HS-27A (cell line): ENCODE data around the gene CD79A.
A peak's percentile ranks its signal among the peaks of the same experiment; 100 is the strongest.

ENCODE experiments used
- DNase-seq: peaks from one replicate; pipeline ENCODE4 v3.0.0-alpha.2; 2012; ENCODE audit warnings: low read depth, missing footprints

Gene CD79A

DNA sequence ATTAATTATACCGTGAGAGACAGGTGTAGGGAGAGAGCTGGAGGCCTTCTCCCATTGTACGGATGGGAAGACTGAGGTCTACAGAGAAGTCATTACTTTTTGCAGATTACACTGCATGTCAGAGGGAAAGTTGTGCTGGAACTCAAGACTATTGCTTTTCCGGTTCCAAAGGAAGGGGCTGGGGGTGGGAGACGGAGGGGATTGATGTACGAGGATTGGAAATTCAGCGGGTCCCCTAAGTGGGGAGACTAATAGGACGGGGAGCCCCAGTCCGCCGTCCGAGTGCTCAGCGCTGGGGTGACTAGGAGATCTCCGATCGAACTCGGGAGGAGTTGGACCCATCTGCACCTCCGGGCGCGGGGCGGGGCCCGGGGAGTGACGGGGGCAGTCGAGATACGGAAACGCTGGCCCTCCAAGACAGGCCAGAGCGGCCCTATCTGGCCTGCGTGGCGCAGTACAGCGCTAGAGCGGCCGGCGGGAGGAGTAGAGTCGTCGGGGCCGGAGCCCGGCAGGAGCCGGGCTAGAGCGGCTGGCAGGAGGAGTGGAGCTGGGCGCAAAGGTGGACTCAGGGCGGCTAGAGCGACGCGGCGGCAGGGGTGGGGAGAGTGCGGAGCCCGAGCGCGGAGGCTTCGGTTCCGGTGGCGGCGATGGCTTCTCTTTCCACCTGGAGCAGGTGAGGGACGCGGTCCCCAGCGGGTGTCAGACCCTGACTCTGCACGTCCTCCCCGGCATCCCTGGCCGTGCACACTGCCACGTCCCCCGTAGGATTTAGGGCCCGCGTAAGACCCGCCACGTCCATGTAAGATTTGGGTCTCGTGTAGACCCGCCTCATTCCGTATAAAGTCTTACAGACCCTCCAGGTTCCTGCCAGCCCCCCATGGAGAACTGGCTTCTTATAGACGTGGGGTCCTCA is 7.0 kb downstream of the CD79A start:
- peak; percentile 95 for DNase-seq

- DNase-seq, result no peak
These were observed 10.0 kb downstream of the CD79A start for GRCh38 chr19:41886761-41887710.

GRCh38 chr19:41887711-41888382 is 10.8 kb downstream of the CD79A start:
- no peak for DNase-seq

- DNase-seq, result no peak
These were observed 11.8 kb downstream of the CD79A start for GRCh38 chr19:41888926-41889325.

DNA sequence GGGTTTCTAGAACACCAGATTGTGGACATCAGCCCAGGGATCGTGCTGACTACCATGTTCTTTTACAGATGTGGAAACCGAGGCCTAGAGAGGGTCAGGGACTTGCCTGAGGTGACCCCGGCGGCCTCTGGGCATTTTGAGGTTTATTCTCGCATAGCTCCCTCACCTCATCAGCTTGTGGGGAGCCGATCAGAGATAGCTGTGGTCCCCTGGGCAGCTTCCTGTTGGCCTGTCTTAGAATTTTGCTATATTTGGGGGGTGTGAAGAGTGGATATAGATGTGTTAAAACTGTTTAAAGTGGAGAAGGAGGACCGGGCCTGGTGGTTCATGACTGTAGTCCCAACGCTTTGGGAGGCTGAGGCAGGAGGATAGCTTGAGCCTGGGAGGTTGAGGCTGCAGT is 12.8 kb downstream of the CD79A start:
- DNase-seq, result no peak

DNA sequence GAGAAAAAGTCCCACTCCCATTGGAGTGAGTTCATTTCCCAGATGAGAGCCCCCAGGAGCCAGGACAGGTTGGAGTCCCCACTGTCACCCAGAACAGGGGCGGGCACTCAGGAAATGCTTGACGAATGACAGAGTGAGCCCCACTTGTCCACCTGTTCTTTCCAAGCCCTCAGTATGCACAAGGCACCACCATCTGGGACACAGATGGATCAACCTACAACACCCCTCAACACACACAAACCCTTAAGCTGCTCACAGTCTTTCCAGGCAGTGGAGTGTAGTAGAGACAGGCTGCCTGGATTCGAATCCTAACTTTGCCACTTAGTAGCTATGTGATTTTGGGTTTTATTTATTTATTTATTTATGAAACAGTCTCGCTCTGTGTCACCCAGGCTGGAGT is 13.9 kb downstream of the CD79A start:
- DNase-seq, result no peak

DNA sequence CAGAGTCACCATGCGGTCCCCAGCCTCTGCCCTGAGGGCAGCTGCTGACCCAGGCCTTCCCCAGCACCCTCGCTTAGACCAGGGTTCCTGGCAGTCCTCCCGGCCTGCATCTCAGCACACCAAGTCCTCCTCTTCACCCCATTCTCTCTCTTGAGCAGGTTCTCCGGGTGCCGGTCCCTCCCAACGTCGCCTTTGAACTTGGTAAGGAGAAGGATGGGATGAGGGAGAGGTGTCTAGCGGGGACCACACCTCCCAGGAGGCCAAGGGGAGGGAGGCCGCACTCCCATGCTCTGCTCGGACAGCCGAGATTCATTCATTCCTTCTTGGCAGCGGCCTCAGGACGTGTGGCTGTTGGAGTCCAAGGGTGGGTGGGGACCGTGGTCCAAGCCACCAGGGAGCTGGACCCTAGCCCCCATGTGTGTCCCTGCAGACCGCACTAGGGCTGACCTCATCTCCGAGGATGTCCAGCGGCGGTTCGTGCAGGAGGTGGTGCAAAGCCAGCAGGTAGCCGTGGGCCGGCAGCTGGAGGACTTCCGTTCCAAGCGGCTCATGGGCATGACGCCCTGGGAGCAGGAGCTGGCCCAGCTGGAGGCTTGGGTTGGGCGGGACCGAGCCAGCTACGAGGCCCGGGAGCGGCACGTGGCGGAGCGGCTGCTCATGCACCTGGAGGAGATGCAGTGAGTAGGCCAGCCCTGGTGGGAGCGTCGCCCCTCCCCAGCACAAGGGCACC is 15.3 kb downstream of the CD79A start:
- DNase-seq, result no peak

DNA sequence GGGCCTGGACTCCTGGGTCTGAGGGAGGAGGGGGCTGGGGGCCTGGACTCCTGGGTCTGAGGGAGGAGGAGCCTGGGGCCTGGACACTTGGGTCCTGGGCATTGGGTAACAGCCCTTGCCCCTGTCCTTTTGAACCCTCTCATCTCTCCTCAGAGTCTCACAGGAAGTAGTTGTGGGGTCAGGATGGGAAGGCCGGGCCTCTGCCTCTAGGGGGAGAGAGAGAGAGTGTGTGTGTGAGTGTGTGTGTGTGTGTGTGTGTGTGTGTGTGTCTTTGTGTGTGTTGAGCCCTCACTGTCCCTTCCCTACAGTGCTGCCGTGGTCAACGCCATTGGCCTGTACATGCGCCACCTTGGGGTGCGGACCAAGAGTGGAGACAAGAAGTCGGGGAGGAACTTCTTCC is 16.8 kb downstream of the CD79A start:
- DNase-seq, result no peak

GRCh38 chr19:41894350-41894749 is 17.3 kb downstream of the CD79A start:
- DNase-seq, result no peak

DNA sequence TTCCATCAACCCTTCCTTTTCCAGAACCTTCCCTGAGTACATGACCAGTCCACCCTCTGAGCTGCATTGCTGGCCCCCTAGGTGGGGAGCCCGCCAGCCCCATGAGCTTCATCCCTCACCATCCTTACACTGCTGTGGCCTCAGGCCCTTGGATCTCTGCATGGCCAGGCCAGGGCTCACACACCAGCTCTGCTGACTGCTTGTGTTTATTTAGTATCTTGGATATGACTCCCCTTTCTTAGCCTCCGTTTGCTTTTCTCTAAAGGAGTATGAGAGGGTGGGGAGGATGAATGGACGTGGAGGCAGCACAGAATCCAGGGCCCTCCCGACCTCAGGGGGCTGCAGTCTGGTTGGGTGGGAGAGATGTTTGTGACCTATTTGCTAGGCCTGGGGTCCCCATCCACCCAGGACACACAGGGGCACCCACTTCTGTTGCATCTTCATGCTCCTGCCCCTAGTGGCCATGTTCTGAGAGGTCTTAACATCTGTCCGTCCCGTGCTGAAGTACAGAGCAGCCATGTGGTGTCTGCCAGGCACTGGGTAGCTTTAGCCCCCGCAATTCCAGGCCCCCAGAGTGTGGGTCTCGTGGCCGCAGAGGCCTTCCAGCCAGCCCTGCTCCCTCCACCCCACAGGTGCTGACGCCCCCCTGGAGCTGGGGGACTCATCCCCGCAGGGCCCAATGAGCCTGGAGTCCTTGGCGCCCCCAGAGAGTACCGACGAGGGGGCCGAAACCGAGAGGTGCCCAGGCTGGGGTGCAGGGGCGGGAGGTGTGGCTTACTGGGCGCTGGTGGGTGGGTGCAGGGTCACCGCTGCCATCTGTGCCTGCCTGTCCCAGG is 18.9 kb downstream of the CD79A start:
- no peak for DNase-seq

- no peak for DNase-seq
These were observed 19.5 kb downstream of the CD79A start for GRCh38 chr19:41896581-41896942.

GRCh38 chr19:41897181-41897580 is 20.1 kb downstream of the CD79A start:
- no peak for DNase-seq

- DNase-seq, result no peak
These were observed 20.7 kb downstream of the CD79A start for GRCh38 chr19:41897820-41898219.

DNA sequence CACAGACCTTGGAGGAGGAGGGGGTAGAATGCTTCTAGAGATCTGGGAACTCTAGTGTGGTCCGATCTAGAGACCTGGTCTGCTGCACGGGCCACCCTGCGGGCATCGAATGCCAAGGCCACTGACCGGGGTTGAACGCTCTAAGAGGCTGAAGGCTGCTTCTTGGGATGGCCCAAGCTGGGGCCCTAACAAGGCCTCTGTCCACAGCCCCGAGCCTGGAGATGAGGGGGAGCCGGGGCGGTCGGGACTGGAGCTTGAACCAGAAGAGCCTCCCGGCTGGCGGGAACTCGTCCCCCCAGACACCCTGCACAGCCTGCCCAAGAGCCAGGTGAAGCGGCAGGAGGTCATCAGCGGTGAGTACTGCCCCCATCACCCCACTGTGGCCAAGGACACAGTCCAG is 21.2 kb downstream of the CD79A start:
- no peak for DNase-seq

DNA sequence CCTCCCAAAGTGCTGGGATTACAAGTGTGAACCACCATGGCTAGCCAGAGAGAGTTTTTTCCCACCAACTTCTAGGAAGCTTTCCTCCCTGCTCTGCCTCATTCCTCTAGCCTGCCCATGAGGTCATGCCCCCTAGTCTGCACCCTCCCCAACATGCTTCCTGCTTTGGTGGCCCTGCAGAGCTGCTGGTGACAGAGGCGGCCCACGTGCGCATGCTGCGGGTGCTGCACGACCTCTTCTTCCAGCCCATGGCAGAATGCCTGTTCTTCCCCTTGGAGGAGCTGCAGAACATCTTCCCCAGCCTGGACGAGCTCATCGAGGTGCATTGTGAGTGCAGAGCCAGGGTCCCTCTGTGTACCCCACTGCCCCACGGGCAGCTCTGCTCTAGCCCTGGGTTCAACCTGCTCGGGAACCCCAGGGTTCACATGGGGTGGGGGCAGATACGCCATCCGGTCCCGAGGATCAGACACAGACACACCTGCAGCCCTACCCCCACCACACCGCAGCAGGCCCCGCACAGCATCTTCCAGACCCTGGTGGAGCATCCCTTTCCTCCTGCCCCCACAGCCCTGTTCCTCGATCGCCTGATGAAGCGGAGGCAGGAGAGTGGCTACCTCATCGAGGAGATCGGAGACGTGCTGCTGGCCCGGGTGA is 24.8 kb downstream of the CD79A start:
- DNase-seq, result no peak

DNA sequence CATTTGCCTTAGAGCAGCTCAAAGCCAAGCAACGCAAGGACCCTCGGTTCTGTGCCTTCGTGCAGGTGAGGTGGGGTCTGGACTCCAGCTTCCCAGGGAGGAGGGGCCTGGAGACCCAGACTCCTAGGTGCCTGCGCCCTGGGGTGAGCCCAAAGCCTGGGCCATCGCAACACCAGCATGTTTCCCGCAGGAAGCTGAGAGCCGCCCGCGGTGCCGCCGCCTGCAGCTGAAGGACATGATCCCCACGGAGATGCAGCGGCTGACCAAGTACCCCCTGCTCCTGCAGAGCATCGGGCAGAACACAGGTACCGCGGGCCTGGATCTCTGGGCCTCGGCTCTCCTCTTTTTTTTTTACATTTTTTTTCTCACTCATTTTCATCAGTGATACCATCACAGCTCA is 25.5 kb downstream of the CD79A start:
- no peak for DNase-seq

DNA sequence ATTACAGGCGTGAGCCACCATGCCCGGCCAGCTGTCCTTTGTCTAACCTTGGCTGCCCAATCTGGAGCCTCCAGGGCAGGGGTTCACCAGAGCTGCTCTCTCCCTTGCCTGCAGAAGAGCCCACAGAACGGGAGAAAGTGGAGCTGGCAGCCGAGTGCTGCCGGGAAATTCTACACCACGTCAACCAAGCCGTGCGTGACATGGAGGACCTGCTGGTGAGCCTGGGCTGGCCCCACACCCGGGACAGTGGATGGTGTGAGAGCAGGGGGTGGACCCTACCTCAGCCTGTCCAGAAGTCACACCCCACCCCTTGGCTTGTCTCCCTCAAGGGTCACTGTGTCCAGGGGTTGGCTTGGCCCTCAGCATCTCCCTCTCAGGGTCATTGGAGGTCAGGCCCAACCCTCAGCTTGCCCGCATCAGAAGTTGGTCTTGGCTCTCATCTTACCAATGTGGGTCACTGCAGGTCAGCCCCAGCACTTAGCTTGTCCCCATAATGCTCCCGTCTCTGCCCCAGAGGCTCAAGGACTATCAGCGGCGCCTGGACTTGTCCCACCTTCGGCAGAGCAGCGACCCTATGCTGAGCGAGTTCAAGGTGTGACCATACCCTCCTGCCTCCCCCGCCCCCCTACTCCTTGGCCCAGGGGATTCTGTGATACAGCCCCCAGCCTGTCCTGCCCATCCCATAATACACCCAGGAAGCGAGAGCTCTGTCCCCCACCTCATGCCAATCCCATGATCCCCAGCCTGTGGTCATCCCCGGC is 26.3 kb downstream of the CD79A start:
- no peak for DNase-seq

DNA sequence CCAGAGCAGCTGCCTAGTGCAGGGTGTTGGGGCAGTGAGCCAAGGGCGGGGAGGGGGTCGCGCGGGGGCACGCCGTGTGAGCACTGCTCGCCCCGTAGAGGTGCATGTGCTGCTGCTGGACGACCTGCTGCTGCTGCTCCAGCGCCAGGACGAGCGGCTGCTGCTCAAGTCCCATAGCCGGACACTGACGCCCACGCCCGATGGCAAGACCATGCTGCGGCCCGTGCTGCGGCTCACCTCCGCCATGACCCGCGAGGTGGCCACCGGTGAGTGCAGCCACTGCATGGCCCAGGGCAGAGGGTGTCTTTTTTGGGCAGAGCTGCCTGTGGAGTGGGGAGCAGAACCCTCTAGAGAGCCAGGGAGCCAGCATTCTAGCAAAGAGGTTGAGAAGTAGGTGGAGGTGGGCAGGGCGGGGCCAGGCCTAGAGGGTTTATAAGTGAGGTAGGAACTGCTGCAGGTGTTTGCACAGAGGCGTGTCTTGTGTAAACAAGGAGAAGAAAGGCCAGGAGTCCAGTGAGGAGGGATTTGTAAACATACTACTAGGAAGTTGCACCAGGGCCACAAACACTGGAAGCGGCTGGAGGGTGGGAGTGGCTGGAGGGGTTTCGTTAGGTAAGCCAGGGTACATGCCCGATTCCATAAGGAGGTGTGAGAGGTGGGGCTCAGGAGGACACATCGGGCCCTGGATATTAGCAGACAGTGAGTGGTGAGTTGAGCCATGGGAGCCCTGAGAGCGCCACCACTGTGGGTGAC is 27.2 kb downstream of the CD79A start:
- DNase-seq, result no peak
